Hindlimb muscle (tissue), 1 donor: Measurements from ENCODE around the gene PODXL2. TPM values are rescaled to one million over a fixed set of nuclear protein-coding genes. Genes with fewer than 3 reads are reported as not detected.

ENCODE experiments used
- DNase-seq: peaks from one replicate; pipeline ENCODE4 v3.0.0-alpha.2; 2013
- polyA plus RNA-seq: library from polyadenylated mRNA; unstranded; fragments of 120-200 nt; gene quantifications from one replicate; pipeline ENCODE4 v1.2.1, GENCODE V29; 2013; ENCODE audit not compliant: insufficient read length

Gene PODXL2
- polyA plus RNA-seq, 1 donor = 5.3 TPM

GRCh38 chr3:127658234-127658633 is 29.2 kb downstream of the PODXL2 start:
- DNase-seq = no peak

DNA sequence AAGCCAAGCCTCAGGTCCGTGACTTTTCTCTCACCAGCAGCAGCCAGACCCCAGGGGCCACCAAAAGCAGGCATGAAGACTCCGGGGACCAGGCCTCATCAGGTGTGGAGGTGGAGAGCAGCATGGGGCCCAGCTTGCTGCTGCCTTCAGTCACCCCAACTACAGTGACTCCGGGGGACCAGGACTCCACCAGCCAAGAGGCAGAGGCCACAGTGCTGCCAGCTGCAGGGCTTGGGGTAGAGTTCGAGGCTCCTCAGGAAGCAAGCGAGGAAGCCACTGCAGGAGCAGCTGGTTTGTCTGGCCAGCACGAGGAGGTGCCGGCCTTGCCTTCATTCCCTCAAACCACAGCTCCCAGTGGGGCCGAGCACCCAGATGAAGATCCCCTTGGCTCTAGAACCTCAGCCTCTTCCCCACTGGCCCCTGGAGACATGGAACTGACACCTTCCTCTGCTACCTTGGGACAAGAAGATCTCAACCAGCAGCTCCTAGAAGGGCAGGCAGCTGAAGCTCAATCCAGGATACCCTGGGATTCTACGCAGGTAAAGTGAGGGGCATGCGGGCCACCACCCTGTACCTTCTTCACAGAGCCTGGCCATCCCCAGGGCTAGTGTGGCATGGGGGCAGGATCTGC is 31.8 kb downstream of the PODXL2 start:
- no peak for DNase-seq

- DNase-seq = no peak
These were observed 32.6 kb downstream of the PODXL2 start for GRCh38 chr3:127661600-127661999.

- DNase-seq = no peak
These were observed 33.0 kb downstream of the PODXL2 start for GRCh38 chr3:127662001-127662469.

DNA sequence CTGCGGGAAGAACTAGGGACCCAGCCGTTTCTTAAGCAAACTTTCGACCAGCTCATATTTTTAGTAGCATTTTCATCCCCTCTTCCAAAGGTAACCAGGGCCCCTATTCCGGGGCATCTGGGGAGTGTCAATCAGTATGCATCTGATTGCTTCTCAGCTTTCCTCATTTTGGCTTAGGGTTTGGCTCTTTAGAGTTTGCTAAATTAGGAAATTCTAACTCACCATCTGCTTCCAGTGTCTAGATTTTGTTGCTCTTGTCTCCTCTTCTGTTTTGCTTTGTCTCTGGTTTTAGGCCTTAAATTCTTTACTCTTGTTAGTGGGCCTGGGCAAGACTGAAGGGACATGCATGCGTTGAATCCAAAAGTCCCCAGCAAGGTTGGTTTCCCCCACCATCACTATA is 34.2 kb downstream of the PODXL2 start:
- no peak for DNase-seq

DNA sequence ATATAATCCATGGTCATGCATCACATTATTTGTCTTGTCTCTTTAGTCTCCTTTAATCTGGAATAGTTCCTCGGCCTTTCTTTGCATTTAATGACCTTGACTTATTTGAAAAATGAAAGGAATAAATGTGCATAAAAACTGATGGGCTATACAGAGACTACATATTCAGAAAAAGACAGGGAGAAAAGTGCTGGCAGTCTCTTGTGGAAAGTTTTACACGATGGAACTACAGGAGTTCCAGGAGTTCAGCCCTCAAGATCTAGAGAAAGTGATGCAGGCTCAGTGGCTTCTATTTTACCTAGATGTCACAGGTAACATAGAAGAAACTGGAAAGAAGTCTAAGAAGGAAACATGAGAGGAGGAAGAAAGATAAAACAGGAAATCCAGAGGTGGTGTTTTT is 36.2 kb downstream of the PODXL2 start:
- peak; percentile 53 for DNase-seq

DNA sequence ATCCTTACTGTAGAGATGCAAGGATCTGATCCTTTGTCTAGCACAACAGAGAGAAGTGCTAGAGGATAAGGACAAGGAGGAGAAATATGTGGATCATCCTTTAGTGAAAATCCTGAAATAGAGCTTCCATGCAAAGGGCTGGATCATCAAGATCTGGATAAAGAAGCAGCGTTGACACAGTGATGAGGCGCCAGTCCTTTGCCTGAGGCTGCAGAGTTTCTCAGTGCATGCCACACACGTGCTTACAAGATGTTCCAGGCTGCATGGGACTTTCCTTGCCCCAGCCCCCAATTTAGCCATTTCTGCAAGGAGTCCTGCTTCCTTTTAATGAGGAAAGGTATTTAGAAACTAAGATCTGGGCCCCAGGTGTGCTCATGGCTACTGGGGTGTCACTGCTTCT is 36.6 kb downstream of the PODXL2 start:
- DNase-seq = no peak

- no peak for DNase-seq
These were observed 37.7 kb downstream of the PODXL2 start for GRCh38 chr3:127666676-127667075.

GRCh38 chr3:127667119-127667681 is 38.2 kb downstream of the PODXL2 start:
- DNase-seq = no peak

GRCh38 chr3:127668906-127669305 is 39.9 kb downstream of the PODXL2 start:
- no peak for DNase-seq

DNA sequence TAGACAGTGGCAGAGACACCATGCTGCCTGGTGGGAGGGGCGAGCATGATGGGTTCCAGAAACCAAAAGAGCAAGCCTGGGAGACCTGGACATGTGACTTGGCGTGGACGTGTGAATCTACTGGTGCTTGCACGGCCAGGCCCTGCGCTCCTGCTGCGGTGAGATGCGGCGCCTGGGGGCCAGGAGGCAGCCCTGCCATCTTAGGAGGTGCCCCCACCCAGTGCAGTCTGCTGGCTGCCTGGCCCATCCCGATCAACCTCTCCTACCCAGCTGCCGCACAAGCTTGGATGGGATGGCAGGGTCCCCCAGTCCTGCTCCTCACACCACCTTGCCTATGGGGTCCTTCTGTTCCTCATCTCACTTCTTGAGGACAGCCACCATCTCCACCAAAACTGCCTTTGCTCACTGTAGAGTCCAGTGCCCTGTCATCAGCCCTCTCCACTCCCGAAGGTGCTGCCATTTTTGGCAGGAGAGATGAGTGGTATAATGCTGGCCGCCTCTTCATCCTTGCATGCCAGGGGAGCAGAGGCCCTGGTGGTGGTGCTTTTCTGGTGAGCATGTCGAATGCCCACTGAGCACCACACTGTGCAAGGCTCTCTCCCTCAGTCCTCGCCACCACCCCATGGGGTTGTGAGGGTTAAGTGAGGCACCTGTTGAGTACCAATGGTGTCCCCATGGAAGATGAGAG is 40.7 kb downstream of the PODXL2 start:
- DNase-seq = no peak

DNA sequence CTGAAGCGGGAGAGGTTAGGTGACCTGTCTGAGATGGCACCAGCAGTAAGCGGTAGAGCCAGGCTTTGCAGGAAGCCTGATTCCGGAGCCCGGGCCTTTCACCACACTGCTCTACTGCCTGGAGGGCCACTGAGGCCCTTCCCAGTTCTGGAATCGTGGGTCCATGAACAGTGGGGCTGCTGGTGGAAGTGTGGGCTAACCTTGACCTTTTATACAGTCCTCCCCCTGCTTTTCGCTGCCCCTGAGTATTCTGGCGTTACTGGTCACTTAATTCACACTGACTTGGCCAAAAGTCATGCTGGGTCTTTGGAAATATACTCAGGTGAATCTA is 41.2 kb downstream of the PODXL2 start:
- no peak for DNase-seq

DNA sequence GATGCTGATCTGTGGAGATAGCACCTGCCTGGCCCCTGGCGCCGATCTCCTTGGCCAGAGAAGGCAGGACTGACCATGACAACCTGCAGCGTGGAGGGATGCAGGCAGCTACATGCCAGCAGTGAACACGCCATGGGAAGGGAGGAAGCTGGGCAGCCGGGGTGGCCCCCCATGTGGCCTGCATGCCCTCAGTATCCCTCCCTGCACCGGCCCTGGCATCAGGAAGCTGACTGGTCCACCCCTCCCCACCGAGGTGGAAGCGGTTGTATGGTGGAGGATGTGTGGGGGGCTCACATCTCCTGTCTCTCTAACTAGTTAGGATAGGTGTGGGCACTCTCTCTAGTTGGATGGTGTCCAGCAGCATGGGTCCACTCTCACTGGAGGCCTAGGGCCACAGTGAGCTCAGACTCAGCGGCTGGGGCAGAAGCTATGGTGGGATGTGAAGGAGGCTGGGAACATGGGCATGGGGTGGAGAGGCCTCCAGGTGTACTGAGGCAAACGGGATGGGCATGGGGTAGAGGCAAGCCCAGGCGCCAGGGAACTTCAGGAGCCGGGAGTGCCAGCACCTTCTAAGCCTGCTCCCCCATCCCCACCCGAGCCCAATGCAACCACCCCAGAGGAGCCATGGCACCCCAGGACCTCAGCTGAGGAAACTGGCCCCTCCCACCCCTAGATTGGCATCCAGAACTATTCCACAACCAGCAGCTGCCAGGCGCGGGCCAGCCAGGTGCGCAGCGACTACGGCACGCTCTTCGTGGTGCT is 42.0 kb downstream of the PODXL2 start:
- no peak for DNase-seq

DNA sequence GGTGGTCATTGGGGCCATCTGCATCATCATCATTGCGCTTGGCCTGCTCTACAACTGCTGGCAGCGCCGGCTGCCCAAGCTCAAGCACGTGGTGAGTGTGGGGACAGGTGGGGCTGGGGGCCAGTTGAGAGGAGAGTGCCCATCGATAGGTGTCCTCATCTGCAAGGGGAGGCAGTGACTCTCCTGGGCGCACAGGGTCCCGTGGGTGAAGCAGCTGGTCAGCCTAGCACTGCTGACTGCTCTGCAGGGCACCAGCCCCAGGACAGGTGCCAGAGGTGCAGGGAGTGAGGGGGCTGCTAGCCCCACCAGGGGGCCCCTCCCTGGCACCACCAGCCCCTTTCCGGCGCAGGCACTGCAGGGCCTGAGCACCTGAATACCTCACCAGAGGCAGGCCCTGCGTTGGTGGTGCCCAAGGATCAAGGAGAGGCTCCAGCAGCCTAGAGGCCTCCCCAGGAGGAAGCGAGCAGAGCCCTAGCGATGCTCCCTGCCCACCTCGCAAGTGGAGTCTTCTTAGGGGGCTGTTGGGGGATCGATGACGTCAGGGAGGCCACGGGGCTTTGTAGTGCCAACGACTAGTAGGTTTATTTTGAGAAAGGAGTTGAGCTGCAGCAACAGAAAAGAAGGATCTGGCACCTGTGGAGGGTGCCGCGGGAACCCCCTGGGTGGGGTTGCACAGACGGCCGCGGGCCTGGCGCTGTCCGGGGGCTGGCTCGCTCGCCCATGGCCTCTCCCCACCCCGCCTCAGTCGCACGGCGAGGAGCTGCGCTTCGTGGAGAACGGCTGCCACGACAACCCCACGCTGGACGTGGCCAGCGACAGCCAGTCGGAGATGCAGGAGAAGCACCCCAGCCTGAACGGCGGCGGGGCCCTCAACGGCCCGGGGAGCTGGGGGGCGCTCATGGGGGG is 42.8 kb downstream of the PODXL2 start:
- no peak for DNase-seq

GRCh38 chr3:127672429-127673190 is 43.6 kb downstream of the PODXL2 start, which contains the start of gene ABTB1:
TSS of gene ABTB1 (plus strand) at chr3:127672952. CDS start at chr3:127673026, 74 bp downstream.
- peak; percentile 80 for DNase-seq

GRCh38 chr3:127673191-127674100 is 44.5 kb downstream of the PODXL2 start:
- DNase-seq = no peak

DNA sequence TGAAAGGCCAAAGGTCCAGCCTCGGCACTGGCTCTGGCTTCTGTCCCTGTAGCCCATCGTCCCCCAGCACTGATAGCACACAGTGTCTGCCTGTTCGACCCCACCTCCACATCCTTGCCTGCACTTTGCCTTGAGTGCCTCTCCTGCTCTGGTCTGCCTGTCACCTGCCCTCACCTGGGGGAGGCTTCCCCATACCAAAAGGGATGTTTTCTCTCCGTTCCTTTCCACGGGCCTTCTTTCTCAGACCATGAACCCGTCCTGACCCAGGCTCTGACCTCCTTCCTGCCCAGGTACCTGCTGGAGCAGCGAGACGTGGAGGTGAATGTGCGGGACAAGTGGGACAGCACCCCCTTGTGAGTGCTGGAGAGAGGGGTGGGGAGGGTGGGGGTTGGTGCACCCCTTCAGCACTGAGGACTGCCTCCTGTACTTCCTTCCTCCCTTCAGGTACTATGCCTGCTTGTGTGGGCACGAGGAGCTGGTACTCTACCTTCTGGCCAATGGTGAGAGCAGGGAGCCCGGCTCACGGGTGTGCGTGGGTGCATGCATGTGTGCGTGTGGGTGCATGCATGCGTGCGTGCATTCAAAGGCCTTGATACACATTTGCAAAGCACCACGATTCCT is 45.2 kb downstream of the PODXL2 start:
- no peak for DNase-seq

GRCh38 chr3:127674790-127675189 is 45.8 kb downstream of the PODXL2 start:
- no peak for DNase-seq

DNA sequence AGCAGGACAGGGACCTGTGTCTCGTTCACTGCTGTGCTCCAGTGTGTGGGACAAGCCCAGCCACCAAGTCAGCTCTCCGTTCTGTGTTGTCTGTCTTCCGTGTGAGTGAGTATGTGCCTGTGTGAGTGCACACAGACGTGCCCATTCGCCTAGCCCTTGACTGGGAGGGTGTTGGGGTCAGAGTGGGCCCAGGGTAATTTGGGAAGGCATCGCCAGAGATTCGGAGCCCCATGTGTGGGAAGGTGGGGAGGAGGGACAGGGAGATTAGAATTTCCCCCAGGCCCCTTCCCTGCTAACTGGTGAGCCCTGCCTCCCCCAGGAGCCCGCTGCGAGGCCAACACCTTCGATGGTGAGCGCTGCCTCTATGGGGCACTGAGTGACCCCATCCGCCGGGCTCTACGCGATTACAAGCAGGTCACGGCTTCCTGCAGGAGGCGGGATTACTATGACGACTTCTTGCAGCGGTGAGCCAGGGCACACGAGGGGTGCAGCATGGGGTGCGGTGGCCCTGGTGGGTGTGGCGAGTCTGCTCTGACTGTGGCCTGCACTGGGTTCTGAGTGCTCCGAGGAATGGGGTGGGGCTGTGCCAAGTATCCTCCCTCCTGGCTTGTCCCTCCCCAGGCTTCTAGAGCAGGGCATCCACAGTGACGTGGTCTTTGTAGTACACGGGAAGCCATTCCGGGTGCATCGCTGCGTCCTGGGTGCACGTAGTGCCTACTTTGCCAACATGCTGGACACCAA is 46.8 kb downstream of the PODXL2 start:
- no peak for DNase-seq
